SU-DHL-6 (cell line): Measurements from ENCODE around the gene PRR12.
A peak's percentile ranks its signal among the peaks of the same experiment; 100 is the strongest.

Experiments used
- EZH2phosphoT487 ChIP-seq: fragments of 200-600 bp; sonication (generic), shearing (Covaris generic); conservative IDR thresholded peaks from 2 replicates; pipeline ENCODE4 v1.6.1; 2018; ENCODE audit warnings: mild to moderate bottlenecking, antibody characterized with exemption, low read length, moderate library complexity, mixed read lengths
- TF ChIP-seq, protein P1 (sequence below): fragments of 200-600 bp; sonication (generic); IDR thresholded peaks from one replicate; pipeline ENCODE4 v1.5.1; 2017; ENCODE audit warnings: antibody characterized with exemption, mild to moderate bottlenecking, low read length, moderate library complexity; ENCODE audit not compliant: insufficient read depth, poor library complexity, severe bottlenecking

GRCh38 chr19:49570138-49570856, 20.7 kb upstream of the PRR12 start:
- TF ChIP-seq, protein P1, sequence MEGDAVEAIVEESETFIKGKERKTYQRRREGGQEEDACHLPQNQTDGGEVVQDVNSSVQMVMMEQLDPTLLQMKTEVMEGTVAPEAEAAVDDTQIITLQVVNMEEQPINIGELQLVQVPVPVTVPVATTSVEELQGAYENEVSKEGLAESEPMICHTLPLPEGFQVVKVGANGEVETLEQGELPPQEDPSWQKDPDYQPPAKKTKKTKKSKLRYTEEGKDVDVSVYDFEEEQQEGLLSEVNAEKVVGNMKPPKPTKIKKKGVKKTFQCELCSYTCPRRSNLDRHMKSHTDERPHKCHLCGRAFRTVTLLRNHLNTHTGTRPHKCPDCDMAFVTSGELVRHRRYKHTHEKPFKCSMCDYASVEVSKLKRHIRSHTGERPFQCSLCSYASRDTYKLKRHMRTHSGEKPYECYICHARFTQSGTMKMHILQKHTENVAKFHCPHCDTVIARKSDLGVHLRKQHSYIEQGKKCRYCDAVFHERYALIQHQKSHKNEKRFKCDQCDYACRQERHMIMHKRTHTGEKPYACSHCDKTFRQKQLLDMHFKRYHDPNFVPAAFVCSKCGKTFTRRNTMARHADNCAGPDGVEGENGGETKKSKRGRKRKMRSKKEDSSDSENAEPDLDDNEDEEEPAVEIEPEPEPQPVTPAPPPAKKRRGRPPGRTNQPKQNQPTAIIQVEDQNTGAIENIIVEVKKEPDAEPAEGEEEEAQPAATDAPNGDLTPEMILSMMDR, result peak; percentile 98
- TF ChIP-seq EZH2phosphoT487, result no peak
